Type B pancreatic cell (in vitro differentiated cells): Measurements from ENCODE around the gene SCAMP2. TPM values are rescaled to one million over a fixed set of nuclear protein-coding genes. Genes with fewer than 3 reads are reported as not detected.

Experiments
- DNase-seq: peaks from one replicate; pipeline ENCODE4 v3.0.0; 2021; ENCODE audit warnings: mixed read lengths; ENCODE audit not compliant: unreplicated experiment; ENCODE audit errors: extremely low spot score
- H3K27ac Mint-ChIP-seq: 2 replicates; pipeline ENCODE4 v1.8.0; 2021; ENCODE audit warnings: mild to moderate bottlenecking, mixed read lengths
- H3K27me3 Mint-ChIP-seq: 2 replicates; pipeline ENCODE4 v1.8.0; 2021; ENCODE audit warnings: mixed read lengths
- H3K36me3 Mint-ChIP-seq: 2 replicates; pipeline ENCODE4 v1.8.0; 2021; ENCODE audit warnings: mixed read lengths
- H3K4me1 Mint-ChIP-seq: one replicate; pipeline ENCODE4 v1.8.0; 2021; ENCODE audit warnings: mixed read lengths; ENCODE audit not compliant: unreplicated experiment
- H3K4me3 Mint-ChIP-seq: 2 replicates; pipeline ENCODE4 v1.8.0; 2021; ENCODE audit warnings: mild to moderate bottlenecking, mixed read lengths
- H3K9me3 Mint-ChIP-seq: 2 replicates; pipeline ENCODE4 v1.8.0; 2021; ENCODE audit warnings: mixed read lengths
- total RNA-seq: library from RNA; stranded (reverse); gene quantifications from 2 replicates; pipeline ENCODE4 v1.2.1, GENCODE V29; 2021; ENCODE audit warnings: low replicate concordance
- TF ChIP-seq, protein P1 (sequence below): fragments of 200-600 bp; sonication (generic); conservative IDR thresholded peaks from 2 replicates; pipeline ENCODE4 v1.5.0; 2021; ENCODE audit warnings: antibody characterized with exemption, mild to moderate bottlenecking

The SCAMP2 gene
- total RNA-seq, 1 donor from 2014 or later: 58.0 TPM

DNA sequence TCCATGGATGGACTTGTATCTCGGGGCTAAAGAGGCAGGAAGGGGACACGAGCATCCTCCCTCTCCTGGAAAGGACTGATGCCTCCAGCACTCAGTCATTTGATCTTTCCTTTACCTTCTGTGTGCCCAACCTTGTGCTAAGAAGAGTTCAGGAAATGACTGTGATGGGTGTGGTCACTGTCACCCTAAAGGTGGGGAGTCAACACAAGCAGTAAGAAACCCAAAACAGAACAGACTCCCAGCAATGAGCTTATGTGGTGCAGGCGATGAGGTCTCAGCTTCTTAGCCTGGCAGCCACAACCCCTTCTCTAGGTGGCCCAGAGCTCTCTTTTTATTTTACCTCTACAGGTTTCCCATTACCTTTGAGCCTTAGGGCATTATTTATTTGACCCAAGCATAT lies 20.5 kb upstream of the SCAMP2 start:
- Mint-ChIP-seq H3K9me3 (no peaks in the 10 kb centered on the region), H3K4me3 (no peak overlapping the region), H3K4me1 (peaks cover 17% of the 10 kb centered on the region), H3K27me3 (no peaks in the 10 kb centered on the region), H3K27ac (no peak overlapping the region), H3K36me3 (peaks cover 5% of the 10 kb centered on the region)
- no peak for DNase-seq
- TF ChIP-seq, protein P1, sequence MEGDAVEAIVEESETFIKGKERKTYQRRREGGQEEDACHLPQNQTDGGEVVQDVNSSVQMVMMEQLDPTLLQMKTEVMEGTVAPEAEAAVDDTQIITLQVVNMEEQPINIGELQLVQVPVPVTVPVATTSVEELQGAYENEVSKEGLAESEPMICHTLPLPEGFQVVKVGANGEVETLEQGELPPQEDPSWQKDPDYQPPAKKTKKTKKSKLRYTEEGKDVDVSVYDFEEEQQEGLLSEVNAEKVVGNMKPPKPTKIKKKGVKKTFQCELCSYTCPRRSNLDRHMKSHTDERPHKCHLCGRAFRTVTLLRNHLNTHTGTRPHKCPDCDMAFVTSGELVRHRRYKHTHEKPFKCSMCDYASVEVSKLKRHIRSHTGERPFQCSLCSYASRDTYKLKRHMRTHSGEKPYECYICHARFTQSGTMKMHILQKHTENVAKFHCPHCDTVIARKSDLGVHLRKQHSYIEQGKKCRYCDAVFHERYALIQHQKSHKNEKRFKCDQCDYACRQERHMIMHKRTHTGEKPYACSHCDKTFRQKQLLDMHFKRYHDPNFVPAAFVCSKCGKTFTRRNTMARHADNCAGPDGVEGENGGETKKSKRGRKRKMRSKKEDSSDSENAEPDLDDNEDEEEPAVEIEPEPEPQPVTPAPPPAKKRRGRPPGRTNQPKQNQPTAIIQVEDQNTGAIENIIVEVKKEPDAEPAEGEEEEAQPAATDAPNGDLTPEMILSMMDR: no peak

DNA sequence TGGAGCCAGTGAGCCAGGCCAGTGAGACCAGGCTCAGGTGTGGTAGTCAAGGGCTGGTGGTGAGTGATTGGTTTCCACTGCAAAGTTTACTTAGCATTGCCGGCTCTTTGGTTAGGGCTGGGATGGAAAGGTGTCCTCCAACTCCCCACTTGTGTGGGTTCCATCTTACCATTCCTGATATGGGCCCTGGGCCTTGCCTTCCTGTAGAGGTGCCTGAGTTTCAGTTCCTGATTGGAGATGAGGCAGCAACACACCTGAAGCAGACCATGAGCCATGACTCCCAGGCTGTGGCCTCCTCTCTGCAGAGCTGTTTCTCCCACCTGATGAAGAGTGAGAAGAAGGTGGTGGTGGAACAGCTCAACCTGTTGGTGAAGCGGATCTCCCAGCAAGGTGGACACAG lies 19.8 kb upstream of the SCAMP2 start:
- H3K27ac Mint-ChIP-seq: no peak overlapping the region
- no peak for DNase-seq
- H3K4me1 Mint-ChIP-seq: peaks cover 17% of the 10 kb centered on the region
- H3K4me3 Mint-ChIP-seq: no peak overlapping the region
- peaks cover 5% of the 10 kb centered on the region for H3K36me3 Mint-ChIP-seq
- TF ChIP-seq, protein P1: no peak
- H3K27me3 Mint-ChIP-seq: no peaks in the 10 kb centered on the region
- no peaks in the 10 kb centered on the region for H3K9me3 Mint-ChIP-seq

DNA sequence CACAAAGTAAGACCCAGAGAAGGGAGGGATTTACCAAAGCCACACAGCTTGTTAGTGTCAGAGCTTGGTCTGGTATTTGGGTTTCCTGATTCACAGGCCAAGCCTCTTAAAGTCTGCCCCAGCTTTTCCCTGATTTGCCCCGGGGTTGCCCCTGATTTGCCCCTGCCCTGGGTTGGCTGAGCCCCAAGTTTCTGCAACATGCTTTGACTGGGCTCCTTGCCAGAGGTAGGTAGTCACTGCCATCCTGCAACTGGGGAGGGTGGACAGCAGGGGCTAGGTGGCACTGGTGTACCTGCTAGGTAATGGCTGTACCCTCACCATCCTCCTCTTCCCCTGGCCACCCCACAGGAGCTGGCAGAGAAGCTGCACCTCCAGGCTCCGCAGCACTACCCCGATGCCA lies 19.1 kb upstream of the SCAMP2 start:
- no peak overlapping the region for H3K27ac Mint-ChIP-seq
- TF ChIP-seq, protein P1: no peak
- no peaks in the 10 kb centered on the region for H3K9me3 Mint-ChIP-seq
- peak overlapping the region; percentile 70 for H3K4me3 Mint-ChIP-seq
- peaks cover 17% of the 10 kb centered on the region for H3K4me1 Mint-ChIP-seq
- no peaks in the 10 kb centered on the region for H3K27me3 Mint-ChIP-seq
- H3K36me3 Mint-ChIP-seq: peaks cover 5% of the 10 kb centered on the region
- DNase-seq: no peak

DNA sequence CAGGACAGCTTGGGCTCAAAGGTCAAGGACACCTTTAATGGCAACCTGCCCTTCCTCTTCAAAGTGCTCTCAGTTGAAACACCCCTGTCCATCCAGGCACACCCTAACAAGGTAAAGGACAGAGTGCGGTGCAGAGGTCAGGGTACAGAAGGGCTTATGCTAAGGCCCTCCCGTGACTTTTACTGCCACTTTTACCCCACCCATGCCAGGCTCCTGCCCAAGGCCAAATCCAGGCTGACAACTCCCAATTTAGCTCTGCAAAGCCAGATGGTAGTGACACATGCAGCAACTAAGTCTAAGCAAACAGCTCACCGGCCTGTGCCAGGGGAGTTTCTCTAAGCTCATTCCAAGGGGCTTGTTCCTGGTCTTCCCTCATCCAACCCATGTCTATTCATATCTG lies 18.3 kb upstream of the SCAMP2 start:
- H3K9me3 Mint-ChIP-seq: no peaks in the 10 kb centered on the region
- no peak overlapping the region for H3K27ac Mint-ChIP-seq
- H3K4me3 Mint-ChIP-seq: peak overlapping the region; percentile 70
- no peak for DNase-seq
- H3K27me3 Mint-ChIP-seq: no peaks in the 10 kb centered on the region
- TF ChIP-seq, protein P1: no peak
- peaks cover 5% of the 10 kb centered on the region for H3K36me3 Mint-ChIP-seq
- H3K4me1 Mint-ChIP-seq: peaks cover 17% of the 10 kb centered on the region

DNA sequence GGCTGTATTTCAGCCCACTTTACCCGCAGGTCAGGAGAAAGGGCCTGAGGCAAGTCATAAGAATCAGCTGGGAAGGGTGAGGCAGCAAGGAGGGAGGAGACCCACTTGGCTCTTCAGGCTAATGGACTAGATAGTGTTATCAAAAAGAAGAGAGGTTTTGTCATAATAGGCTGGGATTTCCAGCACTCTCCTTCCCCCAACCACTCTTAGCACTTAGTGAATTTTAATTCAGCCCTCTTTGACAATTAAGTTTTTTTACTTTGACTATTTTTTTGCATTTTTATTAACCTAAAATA lies 17.4 kb upstream of the SCAMP2 start:
- Mint-ChIP-seq H3K27ac (peak overlapping the region; percentile 51), H3K4me1 (peaks cover 17% of the 10 kb centered on the region), H3K36me3 (peaks cover 5% of the 10 kb centered on the region), H3K4me3 (peak overlapping the region; percentile 90), H3K27me3 (no peaks in the 10 kb centered on the region), H3K9me3 (no peaks in the 10 kb centered on the region)
- DNase-seq: no peak
- TF ChIP-seq, protein P1: no peak
